OCI-LY7 (cell line): ENCODE results near the gene ATAD3B.
"Not testable (repeated sequence)": the region's sequence is repeated elsewhere in the genome, so short reads cannot be mapped to it uniquely, and the experiment has no call there.

Experiments
- CTCF ChIP-seq: fragments of 200-600 bp; sonication (generic); conservative IDR thresholded peaks from 2 replicates; pipeline ENCODE4 v1.5.1; 2014; ENCODE audit warnings: mild to moderate bottlenecking, antibody characterized with exemption, low read length, moderate library complexity, mixed read lengths
- EZH2phosphoT487 ChIP-seq: fragments of 200-600 bp; sonication (generic); IDR thresholded peaks from 2 replicates; pipeline ENCODE4 v1.6.1; 2018; ENCODE audit warnings: low read depth, borderline replicate concordance, mild to moderate bottlenecking, mixed run types, antibody characterized with exemption, low read length, moderate library complexity, mixed read lengths

GRCh38 chr1:1450616-1451015 is 20.9 kb upstream of the ATAD3B start:
- not testable (repeated sequence) for TF ChIP-seq EZH2phosphoT487, CTCF
